Measurements from ENCODE around the gene GALK1.

Gene GALK1

GRCh38 chr17:75722542-75723095 lies 42.4 kb downstream of the GALK1 start:
- no peak for DNase-seq

- DNase-seq = no peak
These were observed 42.9 kb downstream of the GALK1 start for GRCh38 chr17:75722076-75722475.

DNA sequence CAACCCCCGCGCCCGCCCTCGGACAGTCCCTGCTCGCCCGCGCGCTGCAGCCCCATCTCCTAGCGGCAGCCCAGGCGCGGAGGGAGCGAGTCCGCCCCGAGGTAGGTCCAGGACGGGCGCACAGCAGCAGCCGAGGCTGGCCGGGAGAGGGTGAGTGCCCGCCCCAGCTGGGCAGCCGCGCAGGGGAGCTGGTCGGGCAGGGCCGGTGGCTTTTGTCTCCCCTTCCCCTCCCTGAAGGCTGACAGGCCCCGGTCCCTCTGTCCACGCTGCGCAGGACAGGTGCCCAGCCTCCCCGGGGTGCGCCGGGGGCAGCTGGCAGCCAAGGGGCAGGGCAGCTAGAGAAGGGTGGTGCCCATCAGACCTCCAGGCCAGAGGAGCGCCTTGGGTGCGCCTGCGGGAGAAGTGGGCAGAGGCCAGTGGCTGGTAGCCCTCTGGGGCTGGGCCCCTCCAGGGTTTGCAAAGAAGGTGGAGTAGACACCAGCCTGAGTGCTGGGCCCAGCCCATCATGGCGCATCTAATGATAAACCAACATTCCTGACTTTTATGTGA lies 43.5 kb downstream of the GALK1 start:
- DNase-seq = no peak

DNA sequence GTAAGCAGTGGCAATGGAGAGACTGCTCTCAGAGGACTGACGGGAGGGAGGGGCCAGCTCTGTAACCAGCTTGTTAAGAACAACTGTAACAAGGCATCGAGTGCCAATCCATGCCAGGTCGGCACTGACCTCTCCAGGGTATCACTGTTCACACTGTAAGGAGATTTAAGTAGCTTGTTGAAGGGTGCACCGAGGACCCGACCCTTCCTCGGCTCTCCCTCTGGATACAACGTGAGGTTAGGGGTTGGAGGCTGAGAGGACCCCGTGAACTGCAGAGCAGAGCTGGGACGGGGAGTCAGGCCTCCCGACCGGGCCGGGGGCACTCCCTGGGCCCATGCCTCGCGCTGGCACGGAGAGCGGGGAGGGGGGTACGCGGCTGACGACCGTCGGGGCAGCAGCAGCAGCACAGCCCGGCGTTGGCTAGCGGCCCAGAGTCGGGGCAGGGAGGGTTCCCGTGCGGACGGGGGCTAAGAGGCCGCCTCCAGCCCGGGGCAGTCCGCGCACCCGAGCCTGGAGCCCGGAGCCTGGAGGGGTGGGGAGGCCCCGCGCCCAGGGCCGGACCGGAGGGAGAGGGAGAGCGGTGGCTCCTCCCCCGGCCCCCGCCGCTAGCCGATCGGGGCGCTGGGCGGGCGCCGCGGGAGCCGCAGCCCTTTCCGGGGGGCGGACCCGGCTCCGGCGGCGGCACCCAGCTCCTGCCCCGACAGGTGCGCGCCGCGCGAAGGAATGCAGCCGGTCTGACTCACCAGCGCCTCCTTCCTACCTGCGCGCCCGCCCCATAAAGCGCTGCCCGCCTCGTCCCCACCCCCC lies 44.1 kb downstream of the GALK1 start, which contains the start of gene ITGB4:
ITGB4 (plus strand) TSS at position 804 of the 807 bp plus-strand sequence. CDS start 3,245 bp downstream, outside the sequence.
- peak; percentile 86 for DNase-seq

DNA sequence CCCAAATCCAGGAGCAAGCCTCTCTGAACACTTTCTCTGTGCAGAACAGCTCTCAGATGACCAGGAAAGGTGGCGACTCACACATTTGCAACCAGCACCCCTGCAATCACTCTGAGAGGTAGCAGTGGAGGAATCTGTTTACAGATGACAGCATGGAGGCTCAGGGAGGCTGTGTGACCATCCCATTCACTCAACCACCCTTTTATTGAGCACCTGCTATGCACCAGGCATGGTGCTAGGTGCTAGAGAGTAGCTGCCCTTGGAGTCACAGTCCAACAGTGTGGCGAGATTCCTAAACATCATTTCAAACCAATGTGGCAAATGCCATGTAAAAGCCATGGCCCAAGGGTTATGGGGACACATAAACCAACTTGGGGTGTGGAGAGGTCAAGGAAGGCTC lies 45.3 kb downstream of the GALK1 start:
- no peak for DNase-seq

DNA sequence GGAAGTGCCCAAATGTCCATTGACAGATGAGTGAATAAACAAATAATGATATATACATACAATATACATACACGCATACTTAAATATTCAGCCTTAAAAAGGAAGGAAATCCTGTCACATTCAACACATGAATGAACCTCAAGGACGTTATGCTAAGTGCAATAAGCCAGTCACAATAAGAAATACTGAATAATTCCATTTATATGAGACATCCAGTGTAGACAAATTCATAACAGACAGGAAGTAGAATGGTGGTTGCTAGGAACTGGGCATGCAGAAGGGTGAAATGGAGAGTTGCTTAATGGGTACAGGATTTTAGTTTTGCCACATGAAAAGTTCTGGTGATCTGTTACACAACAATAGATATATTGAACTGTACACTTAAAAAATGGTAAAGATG lies 52.5 kb downstream of the GALK1 start:
- no peak for DNase-seq

Data from activated effector memory CD4-positive, alpha-beta T cell treated with anti-CD3 and anti-CD28 coated beads, Interleukin-2, amount 50 U/mL, for 16 hours (primary cell).